Measurements from ENCODE around the gene USP35. TPM values are rescaled to one million over a fixed set of nuclear protein-coding genes. Genes with fewer than 3 reads are reported as not detected.

The USP35 gene
- total RNA-seq, 1 experiment from 2014 or later = 10.6 TPM

- no peak for ATAC-seq
- POLR2A ChIA-PET = no interaction called here
- H3K27ac Mint-ChIP-seq = no peak overlapping the region
- H3K4me1 Mint-ChIP-seq = no peaks in the 10 kb centered on the region
- CTCF ChIA-PET = no interaction called here
- no peak for TF ChIP-seq MLX (CRISPR knock-in tag; IDR thresholded peaks at IDR 0.05)
- no peak for TF ChIP-seq SOX15 (CRISPR knock-in tag; IDR thresholded peaks at IDR 0.05)
- no peak overlapping the region for H3K4me3 Mint-ChIP-seq
- no peak for DNase-seq (ENCODE audit: low spot score)
- peaks cover 17% of the 10 kb centered on the region for H3K36me3 Mint-ChIP-seq
- no peaks in the 10 kb centered on the region for H3K27me3 Mint-ChIP-seq (ENCODE audit: low read depth)
- H3K9me3 Mint-ChIP-seq = no peaks in the 10 kb centered on the region
These were observed 21.4 kb downstream of the USP35 start for GRCh38 chr11:78210000-78210608.

GRCh38 chr11:78211565-78211964 lies 22.8 kb downstream of the USP35 start:
- Mint-ChIP-seq H3K4me1 (no peaks in the 10 kb centered on the region), H3K36me3 (peaks cover 17% of the 10 kb centered on the region), H3K4me3 (no peak overlapping the region), H3K9me3 (no peaks in the 10 kb centered on the region), H3K27ac (no peak overlapping the region), H3K27me3 (ENCODE audit: low read depth) (no peaks in the 10 kb centered on the region)
- ChIA-PET POLR2A (no interaction called here), CTCF (no interaction called here)
- no peak for ATAC-seq
- no peak for DNase-seq (ENCODE audit: low spot score)
- TF ChIP-seq ZNF138 (CRISPR knock-in tag; conservative IDR thresholded peaks at IDR 0.05) = no peak
- TF ChIP-seq MYBL2 (CRISPR knock-in tag; IDR thresholded peaks at IDR 0.05) = no peak
- no peak for TF ChIP-seq SP1 (CRISPR knock-in tag; conservative IDR thresholded peaks at IDR 0.05)
- no peak for TF ChIP-seq NFE2L1 (CRISPR knock-in tag; IDR thresholded peaks at IDR 0.05)
- no peak for TF ChIP-seq FOXK1 (CRISPR knock-in tag; IDR thresholded peaks at IDR 0.05)
- TF ChIP-seq AR (CRISPR knock-in tag; IDR thresholded peaks at IDR 0.05) = no peak
- no peak for TF ChIP-seq PREB (CRISPR knock-in tag; IDR thresholded peaks at IDR 0.05; ENCODE audit: borderline replicate concordance)
- no peak for TF ChIP-seq ZBTB43 (CRISPR knock-in tag; IDR thresholded peaks at IDR 0.05)
- TF ChIP-seq AFF4 (CRISPR knock-in tag; IDR thresholded peaks at IDR 0.05; ENCODE audit: borderline replicate concordance) = no peak
- TF ChIP-seq TEAD4 (CRISPR knock-in tag; IDR thresholded peaks at IDR 0.05) = no peak
- no peak for TF ChIP-seq ATF2 (CRISPR knock-in tag; IDR thresholded peaks at IDR 0.05; ENCODE audit: borderline replicate concordance, low read depth)
- no peak for TF ChIP-seq ZNF396 (CRISPR knock-in tag; IDR thresholded peaks at IDR 0.05; ENCODE audit: borderline replicate concordance)
- no peak for TF ChIP-seq ESRRA (CRISPR knock-in tag; IDR thresholded peaks at IDR 0.05; ENCODE audit: borderline replicate concordance)
- no peak for TF ChIP-seq JUN (CRISPR knock-in tag; IDR thresholded peaks at IDR 0.05)
- TF ChIP-seq STAT6 (CRISPR knock-in tag; conservative IDR thresholded peaks at IDR 0.05; ENCODE audit: low read depth) = no peak
- no peak for TF ChIP-seq ATF6 (CRISPR knock-in tag; IDR thresholded peaks at IDR 0.05)
